Amniotic stem cell (primary cell): ENCODE results near the gene GRK1.

ENCODE experiments used
- DNase-seq: peaks from one replicate; lab custom pipeline; 2025; lab: John Stamatoyannopoulos, UW

GRK1 gene

DNA sequence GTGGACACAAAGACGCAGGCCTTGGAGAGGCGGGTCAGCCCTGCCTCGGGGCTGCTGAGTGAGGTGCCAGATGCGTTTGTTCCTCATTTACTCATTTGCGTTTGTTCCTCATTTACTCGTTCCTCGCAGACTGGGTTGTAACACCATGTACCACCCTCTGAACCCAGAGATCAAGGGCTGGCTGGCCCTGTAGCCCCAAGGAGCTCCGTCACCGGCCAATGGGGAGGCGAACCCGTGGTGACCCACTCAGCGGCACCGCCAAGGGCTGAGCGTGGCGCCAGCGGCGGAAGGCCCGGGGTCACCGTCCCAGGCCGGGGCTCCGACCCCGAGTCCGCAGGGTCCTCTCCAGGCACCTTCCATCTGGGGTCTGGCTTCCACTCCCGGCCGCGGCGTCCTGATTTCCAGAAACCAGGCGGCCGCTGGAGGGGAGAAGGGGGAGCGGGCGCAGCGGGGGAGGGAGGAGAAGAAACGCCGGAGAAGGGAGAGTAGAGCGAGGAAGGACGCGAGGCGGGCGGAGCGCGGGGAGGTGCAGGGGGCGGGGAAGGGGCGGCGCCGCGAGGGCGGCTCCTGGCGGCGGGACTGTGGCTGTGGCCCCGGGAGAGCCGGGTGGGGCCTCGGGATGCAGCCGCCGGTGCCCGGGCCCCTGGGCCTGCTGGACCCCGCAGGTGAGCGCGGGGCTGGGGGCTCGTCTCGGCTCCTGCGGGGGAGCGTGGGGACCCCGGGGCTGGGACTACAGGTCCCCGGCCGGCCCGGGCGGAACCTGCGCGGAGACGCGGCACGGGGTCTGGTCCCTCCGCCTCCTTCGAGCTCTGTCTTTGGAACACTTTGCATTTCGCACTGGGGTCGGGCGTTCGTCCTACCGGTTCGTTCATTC, 91.9 kb downstream of the GRK1 start, which contains the start of gene TMEM255B:
Gene TMEM255B (plus strand): TSS at position 576 of the 874 bp plus-strand sequence. CDS start 44 bp downstream, at position 620.
- DNase-seq = no peak

- no peak for DNase-seq
Observed at GRCh38 chr13:113759525-113760137, 92.6 kb downstream of the GRK1 start.

GRCh38 chr13:113761136-113761535, 94.1 kb downstream of the GRK1 start:
- no peak for DNase-seq

DNA sequence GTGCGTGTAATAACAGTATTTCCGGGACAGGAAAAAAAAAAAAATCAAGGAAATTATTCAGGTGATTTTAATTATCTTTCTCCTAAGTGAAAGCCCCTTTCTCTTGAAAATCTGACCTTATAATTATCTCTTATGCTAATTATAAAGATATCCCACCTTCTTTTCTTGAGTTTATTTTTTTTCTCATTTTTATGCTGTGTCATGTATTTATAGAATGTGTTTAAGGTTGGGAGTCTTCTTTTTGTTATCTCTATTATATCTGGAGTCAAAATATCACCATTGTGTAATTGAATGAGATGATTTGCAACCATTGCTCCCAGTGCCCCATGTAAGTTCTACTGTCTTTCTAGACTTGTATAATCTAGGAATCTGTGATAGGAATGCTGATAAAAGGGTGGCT, 95.1 kb downstream of the GRK1 start:
- no peak for DNase-seq

GRCh38 chr13:113762538-113762937, 95.5 kb downstream of the GRK1 start:
- DNase-seq = no peak

GRCh38 chr13:113763254-113763653, 96.2 kb downstream of the GRK1 start:
- DNase-seq = no peak

GRCh38 chr13:113763961-113764792, 97.2 kb downstream of the GRK1 start:
- DNase-seq = no peak

- DNase-seq = no peak
Observed at GRCh38 chr13:113764793-113765563, 98.0 kb downstream of the GRK1 start.

DNA sequence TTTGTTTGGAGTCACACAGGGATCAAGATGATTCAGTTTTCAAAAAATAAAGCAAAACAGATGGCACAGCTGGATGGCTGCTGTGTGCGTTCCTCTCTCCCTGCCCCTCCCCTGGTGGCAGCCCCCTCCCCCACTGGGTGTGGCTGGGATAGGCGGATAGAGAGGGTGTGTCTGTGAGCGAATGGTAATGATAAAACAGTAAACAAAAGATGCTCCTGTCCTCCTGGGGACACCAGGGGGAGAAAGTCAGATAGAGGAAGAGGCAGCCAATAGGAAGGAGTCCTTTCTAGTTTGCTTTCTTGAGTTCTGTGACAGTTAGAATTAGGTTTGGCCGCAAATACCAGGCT, 98.5 kb downstream of the GRK1 start:
- DNase-seq = no peak

- DNase-seq = no peak
Observed at GRCh38 chr13:113766035-113766800, 99.2 kb downstream of the GRK1 start.

- DNase-seq = no peak
Observed at GRCh38 chr13:113767366-113767765, 100.3 kb downstream of the GRK1 start.

GRCh38 chr13:113768018-113768905, 101.2 kb downstream of the GRK1 start:
- DNase-seq = no peak

GRCh38 chr13:113769106-113769505, 102.1 kb downstream of the GRK1 start:
- DNase-seq = no peak

- no peak for DNase-seq
Observed at GRCh38 chr13:113769881-113770280, 102.9 kb downstream of the GRK1 start.

GRCh38 chr13:113770441-113770840, 103.4 kb downstream of the GRK1 start:
- DNase-seq = no peak

DNA sequence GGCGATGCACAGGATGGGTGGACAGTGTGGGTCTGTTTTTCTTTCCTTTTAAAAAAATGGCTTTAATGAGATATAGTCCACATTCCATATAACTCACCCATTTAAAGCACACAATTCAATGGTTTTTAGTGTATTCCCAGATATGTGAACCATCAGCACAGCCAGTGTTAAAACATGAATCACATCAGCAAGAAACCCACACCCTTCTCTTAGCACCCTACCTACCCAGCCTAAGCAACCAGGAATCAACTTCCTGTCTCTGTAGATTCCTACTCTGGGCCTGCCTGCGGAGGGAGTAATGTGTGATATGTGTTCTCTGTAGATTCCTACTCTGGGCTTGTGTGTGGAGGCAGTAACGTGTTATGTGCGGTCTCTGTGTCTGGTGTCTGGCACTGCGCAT, 103.9 kb downstream of the GRK1 start:
- DNase-seq = no peak

DNA sequence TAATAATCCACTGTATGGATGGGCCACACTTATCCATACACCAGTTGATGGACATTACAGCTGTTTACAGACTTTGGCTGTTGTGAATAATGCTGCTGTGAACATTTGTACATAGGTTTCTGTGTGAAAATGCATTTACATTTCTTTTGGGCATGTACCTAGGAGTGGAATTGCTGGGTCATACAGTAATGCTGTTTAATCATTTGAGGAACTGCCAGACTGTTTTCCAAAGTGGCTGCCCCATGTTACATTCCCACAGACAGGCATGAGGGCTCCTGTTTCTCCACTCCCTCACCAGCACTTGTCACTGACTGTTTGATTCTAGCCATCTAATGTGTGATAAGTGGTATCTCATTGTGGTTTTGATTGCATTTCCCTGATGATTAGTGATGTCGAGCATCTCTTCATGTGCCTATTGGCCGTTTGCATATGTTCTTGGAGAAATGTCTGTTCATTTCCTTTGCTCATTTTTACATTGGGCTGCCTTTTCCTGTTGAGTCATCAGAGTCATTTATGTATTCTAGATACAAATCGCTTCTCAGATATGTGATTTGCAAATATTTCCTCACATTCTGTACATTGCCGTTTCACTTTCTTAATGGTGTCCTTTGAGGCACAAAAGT, 104.8 kb downstream of the GRK1 start:
- DNase-seq = no peak

DNA sequence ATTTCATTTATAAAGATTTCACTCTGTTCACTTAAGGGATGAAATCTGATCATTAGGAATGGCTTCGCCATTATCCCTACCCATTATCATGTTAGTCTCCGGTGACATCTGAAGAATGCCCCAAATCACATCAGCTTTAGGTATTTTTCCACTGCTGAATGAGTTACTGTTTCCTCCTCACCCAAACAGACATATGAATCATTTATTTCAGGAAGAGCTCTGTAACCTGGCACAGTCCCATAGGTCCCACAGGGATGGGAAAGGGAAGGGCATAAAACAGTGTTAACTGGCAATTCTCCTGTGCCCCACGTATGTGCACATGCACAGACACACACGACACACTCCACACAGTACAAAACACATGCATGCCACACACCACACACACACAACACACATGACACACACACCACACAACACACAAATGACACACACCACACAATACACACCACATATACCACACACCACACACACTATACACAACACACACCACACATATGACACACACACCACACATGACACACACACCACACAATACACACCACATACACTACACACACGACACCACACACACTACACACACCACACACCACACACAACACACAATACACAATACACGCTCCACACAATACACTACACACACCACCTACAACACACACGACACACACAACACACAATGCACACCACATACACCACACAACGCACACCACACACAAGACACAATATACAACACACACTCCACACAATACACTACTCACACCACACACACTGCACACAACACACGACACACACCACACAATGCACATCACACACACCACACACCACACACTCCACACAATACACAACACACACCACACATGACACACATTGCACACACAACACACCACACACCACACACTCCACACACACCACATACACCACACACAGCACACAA, 107.4 kb downstream of the GRK1 start:
- DNase-seq = no peak
